ENCODE measurements around the gene LUC7L3.
"Not testable (repeated sequence)": the region's sequence is repeated elsewhere in the genome, so short reads cannot be mapped to it uniquely, and the experiment has no call there.

The LUC7L3 gene

DNA sequence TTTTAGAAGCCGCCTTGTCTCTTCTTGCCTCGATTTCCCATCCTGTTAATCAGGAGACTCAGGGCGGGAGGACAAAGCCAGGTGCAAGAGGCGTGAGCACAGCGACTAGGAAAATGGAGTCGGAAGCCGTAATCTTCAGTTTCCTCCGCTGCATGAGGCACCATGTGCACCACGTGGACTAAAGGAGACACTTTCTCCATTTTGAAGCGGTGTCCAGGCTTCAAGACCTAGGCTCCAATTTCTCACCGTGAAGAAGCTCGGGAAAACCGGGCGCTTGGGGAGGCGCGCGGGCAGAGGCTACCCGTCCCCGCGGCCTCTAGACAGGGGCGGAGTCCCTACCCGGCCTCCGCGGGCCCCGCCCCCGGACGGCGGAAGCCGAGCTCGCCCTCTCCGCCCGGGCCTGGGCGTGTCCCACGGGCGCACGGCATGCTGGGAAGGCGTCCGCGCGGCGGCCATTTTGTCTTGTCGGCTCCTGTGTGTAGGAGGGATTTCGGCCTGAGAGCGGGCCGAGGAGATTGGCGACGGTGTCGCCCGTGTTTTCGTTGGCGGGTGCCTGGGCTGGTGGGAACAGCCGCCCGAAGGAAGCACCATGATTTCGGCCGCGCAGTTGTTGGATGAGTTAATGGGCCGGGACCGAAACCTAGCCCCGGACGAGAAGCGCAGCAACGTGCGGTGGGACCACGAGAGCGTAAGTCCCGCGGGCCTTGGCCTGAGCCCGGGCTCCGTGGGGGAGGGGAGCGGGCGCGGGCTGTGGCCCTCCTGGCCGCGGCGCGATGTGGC is at the start of gene LUC7L3:
TSS of gene LUC7L3 (plus strand) at position 460 of the 780 bp plus-strand sequence. CDS start at position 590, 130 bp downstream.
- DNase-seq (ENCODE audit: extremely low read depth in 1 of 2, low read depth in 1 of 2): peak; percentile 69 to 88

GRCh38 chr17:50672071-50672470 is 47.3 kb upstream of the LUC7L3 start:
- no peak for DNase-seq (ENCODE audit: extremely low read depth in 1 of 2, low read depth in 1 of 2)

DNA sequence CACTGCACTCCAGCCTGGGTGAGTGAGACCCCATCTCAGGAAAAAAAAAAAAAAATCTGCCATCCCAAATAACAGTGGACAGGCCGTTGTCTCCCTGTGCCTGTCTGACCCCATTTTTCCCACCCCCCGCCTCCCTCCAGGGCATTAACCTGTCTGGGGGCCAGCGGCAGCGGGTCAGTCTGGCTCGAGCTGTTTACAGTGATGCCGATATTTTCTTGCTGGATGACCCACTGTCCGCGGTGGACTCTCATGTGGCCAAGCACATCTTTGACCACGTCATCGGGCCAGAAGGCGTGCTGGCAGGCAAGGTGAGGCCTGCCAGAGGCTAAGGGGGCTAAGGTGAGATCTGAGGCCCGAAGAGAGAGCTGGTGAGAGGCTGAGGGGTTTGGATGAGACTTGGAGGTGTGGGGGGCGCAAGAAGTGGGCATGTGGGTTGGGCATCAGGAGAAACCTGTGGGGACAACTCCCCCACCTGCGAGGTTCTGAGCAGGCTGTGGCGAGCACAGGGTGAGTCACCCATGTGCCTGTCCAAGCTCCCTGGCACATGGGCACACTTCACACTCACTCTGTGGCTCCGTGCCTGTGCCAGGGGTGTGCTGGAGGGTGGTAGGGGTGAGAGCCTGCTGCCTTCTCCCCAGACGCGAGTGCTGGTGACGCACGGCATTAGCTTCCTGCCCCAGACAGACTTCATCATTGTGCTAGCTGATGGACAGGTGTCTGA is 46.4 kb upstream of the LUC7L3 start:
- no peak for DNase-seq (ENCODE audit: extremely low read depth in 1 of 2, low read depth in 1 of 2)

DNA sequence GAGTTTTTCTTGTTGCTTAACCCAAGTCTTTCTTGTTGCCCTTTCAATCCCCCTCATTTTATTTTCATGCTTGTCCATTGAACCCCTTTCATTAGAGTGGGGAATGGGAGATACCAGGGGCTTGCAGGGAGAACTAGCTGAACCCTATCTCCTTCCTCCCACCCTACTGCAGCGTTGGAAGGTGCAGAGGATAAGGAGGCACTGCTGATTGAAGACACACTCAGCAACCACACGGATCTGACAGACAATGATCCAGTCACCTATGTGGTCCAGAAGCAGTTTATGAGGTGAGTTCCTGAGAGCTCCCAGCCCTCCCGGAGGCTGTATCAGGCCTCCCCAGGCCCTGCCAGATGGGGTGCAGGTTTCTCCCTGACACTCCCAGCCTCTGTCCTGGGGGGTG is 44.2 kb upstream of the LUC7L3 start:
- no peak for DNase-seq (ENCODE audit: extremely low read depth in 1 of 2, low read depth in 1 of 2)

GRCh38 chr17:50675627-50676026 is 43.8 kb upstream of the LUC7L3 start:
- no peak for DNase-seq (ENCODE audit: extremely low read depth in 1 of 2, low read depth in 1 of 2)

GRCh38 chr17:50676065-50676975 is 43.1 kb upstream of the LUC7L3 start:
- no peak for DNase-seq (ENCODE audit: extremely low read depth in 1 of 2, low read depth in 1 of 2)

DNA sequence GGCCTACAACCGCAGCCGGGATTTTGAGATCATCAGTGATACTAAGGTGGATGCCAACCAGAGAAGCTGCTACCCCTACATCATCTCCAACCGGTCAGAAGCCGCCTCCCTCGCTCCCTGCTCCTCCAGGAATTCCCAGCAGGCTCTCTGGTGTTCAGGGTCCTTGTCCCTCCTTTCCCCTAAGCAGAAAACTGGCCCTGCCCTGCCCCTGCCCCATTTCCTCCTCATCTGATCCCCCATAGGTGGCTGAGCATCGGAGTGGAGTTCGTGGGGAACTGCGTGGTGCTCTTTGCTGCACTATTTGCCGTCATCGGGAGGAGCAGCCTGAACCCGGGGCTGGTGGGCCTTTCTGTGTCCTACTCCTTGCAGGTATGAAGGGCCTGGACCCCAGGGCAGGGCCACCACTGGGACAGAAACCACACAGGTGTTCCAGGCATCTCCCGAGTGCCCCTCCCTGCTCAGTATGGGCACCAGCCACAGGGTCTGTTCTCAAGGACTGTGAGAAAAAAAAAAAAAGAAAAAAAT is 41.5 kb upstream of the LUC7L3 start:
- no peak for DNase-seq (ENCODE audit: extremely low read depth in 1 of 2, low read depth in 1 of 2)

DNA sequence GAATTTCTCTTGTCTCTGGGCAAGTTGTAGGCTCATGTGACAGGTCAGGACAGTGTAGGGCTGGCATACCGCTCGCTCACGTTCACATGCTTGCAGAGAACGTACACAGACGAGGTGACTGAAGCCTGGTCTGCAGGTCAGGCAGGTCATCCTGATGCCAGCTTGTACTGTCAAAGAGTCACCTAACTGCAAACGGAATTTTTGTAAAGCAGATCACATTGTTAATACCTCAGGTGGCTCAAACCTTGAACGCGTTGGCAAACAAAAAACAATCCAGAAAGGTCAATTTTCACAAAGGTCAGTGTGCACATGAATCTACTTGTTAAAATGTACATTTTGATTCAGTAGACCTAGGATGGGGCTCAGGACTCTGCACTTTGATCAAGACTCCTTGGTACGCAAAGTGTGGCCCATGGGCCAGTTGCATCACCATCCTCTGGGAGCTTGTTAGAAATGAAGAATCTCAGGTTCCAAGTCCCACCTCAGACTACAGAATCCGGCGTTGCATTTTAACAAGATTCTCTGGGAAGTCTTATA is 40.3 kb upstream of the LUC7L3 start:
- no peak for DNase-seq (ENCODE audit: extremely low read depth in 1 of 2, low read depth in 1 of 2)

GRCh38 chr17:50680126-50680525 is 39.3 kb upstream of the LUC7L3 start:
- no peak for DNase-seq (ENCODE audit: extremely low read depth in 1 of 2, low read depth in 1 of 2)

DNA sequence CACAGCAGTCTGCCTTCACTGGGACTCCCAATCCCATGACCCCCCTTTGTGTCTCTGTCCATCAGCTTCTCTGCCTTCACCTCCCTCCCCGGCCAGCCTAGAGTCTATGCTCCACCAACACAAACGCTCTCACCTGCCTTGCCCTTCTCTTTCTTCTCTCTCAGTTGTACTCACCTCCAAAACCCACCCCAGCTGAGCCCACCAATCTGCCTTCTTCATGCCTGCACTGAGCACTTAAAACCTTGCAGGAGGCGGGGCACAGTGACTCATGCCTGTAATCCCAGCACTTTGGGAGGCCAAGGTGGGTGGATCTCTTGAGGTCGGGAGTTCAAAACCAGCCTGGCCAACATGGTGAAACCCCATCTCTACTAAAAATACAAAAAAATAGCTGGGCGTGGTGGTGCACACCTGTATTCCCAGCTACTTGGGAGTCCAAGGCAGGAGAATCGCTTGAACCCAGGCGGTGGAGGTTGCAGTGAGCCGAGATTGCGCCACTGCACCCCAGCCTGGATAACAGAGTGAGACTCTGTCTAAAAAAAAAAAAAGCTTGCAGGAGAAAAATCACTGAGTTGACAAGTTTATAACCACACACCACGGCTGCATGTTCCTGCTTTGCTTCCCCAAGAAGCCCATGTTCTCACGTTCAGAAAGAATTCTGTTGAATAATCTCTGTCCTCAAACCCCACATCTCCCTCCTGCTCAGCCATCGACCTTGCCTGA is 38.7 kb upstream of the LUC7L3 start:
- not testable (repeated sequence) for DNase-seq (ENCODE audit: extremely low read depth in 1 of 2, low read depth in 1 of 2)

- DNase-seq (ENCODE audit: extremely low read depth in 1 of 2, low read depth in 1 of 2): no peak
Observed at GRCh38 chr17:50681263-50682200, 37.9 kb upstream of the LUC7L3 start.

DNA sequence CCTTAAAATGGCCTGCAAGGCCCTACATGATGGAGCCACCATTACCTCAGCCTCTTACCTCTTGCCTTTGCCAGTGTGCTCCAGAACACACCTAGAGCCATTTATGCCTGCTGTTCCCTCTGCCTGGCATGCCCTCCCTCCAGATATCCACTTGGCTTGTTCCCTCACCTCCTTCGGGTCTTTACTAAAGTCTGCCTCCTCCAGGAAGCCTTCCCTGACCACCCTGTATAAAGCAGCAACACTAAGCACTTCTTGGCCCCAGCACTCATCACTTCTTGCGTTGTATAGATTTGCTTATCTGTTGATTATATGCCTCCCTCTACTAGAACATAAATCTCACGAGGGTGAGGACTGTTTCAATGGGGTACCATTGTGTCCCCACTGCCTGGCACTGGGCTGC is 37.0 kb upstream of the LUC7L3 start:
- DNase-seq (ENCODE audit: extremely low read depth in 1 of 2, low read depth in 1 of 2): no peak

DNA sequence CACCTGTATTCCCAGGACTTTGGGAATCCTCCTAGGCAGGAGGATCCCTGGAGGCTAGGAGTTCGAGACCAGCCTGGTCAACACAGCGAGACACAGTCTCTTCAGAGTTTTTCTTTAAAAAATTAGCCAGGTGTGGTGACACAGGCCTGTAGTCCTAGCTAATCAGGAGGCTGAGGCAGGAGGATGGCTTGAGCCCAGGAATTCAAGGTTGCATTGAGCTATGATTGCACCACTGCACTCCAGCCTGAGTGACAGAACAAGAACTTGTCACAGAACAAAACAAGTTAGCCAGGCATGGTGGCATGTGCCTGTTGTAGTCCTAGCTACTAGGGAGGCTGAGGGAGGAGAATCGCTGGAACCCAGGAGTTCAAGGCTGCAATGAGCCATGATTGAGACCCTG is 36.5 kb upstream of the LUC7L3 start:
- DNase-seq (ENCODE audit: extremely low read depth in 1 of 2, low read depth in 1 of 2): no peak

DNA sequence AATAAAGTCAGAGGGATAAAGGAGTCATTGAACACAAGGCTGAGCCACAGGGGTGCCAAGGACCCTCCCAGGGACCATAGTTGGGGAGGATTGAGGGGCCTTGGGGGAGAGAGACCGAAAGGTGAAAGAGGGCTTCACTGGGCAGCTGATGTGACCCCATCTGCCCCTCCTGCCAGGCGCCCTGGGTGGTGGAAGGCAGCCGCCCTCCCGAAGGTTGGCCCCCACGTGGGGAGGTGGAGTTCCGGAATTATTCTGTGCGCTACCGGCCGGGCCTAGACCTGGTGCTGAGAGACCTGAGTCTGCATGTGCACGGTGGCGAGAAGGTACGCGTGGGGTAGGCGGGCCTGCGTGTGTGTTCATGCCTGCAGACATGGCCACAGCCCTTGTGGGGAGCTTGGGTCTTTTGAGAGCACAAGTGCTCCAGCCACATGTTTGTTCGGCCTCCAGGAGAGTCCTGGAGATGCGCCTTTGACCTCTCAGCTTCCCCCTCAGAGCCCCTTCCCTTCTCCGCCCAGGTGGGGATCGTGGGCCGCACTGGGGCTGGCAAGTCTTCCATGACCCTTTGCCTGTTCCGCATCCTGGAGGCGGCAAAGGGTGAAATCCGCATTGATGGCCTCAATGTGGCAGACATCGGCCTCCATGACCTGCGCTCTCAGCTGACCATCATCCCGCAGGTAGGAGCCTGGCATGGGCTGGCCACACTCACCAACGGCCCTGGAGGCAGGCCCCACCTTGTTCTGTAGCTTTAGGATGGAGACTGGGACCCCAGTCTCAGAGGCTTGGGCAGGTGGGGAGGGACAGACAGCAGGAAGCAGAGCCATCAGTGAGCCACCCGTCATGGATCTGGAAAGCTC is 35.7 kb upstream of the LUC7L3 start:
- no peak for DNase-seq (ENCODE audit: extremely low read depth in 1 of 2, low read depth in 1 of 2)

DNA sequence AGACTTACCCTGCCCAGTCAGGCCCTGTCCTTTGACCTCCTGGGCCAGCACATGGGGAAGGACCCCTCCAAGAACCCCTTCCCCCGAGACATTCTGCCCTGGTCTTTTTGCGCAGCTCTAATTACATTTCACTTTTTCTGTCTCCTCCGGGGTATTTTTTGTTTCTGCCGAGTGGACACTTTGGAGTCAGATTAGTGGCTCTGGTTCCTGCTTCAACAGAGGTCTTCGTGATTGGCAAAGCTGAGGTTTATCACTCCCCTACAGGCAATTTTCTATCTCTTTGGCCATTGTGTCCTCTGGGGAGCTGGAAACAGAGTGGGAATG is 35.2 kb upstream of the LUC7L3 start:
- DNase-seq (ENCODE audit: extremely low read depth in 1 of 2, low read depth in 1 of 2): no peak

- DNase-seq (ENCODE audit: extremely low read depth in 1 of 2, low read depth in 1 of 2): no peak
Observed at GRCh38 chr17:50684612-50685333, 34.6 kb upstream of the LUC7L3 start.

GRCh38 chr17:50685334-50685665 is 34.1 kb upstream of the LUC7L3 start:
- DNase-seq (ENCODE audit: extremely low read depth in 1 of 2, low read depth in 1 of 2): no peak

Data from activated CD8-positive, alpha-beta memory T cell treated with anti-CD3 and anti-CD28 coated beads for 1 hour (primary cell).